IMR-90 (cell line): ENCODE data around the gene NEK8.

Source experiments
- BHLHE40 ChIP-seq: fragments of 150-350 bp; IDR thresholded peaks from 2 replicates; pipeline ENCODE4 v1.6.1; 2016; ENCODE audit warnings: mild to moderate bottlenecking, low read depth, low read length
- FOS ChIP-seq: fragments of 150-350 bp; IDR thresholded peaks from 2 replicates; pipeline ENCODE4 v1.6.1; 2016; ENCODE audit warnings: low read depth, low read length
- MAFK ChIP-seq: IDR thresholded peaks from 2 replicates; pipeline ENCODE4 v1.6.1; 2012; ENCODE audit warnings: low read depth, low read length, improper control_type of control experiment
- POLR2A ChIP-seq: IDR thresholded peaks from 2 replicates; pipeline ENCODE4 v1.6.1; 2012; ENCODE audit warnings: mild to moderate bottlenecking, low read depth, low read length
- TF ChIP-seq, protein P1 (sequence below): conservative IDR thresholded peaks from 2 replicates; pipeline ENCODE4 v1.5.1; 2012; ENCODE audit warnings: mild to moderate bottlenecking, low read depth, low read length, improper control_type of control experiment

GRCh38 chr17:28707339-28707720, 21.3 kb upstream of the NEK8 start:
- TF ChIP-seq BHLHE40 (no peak), POLR2A (no peak), MAFK (no peak), FOS (no peak)
- TF ChIP-seq, protein P1, sequence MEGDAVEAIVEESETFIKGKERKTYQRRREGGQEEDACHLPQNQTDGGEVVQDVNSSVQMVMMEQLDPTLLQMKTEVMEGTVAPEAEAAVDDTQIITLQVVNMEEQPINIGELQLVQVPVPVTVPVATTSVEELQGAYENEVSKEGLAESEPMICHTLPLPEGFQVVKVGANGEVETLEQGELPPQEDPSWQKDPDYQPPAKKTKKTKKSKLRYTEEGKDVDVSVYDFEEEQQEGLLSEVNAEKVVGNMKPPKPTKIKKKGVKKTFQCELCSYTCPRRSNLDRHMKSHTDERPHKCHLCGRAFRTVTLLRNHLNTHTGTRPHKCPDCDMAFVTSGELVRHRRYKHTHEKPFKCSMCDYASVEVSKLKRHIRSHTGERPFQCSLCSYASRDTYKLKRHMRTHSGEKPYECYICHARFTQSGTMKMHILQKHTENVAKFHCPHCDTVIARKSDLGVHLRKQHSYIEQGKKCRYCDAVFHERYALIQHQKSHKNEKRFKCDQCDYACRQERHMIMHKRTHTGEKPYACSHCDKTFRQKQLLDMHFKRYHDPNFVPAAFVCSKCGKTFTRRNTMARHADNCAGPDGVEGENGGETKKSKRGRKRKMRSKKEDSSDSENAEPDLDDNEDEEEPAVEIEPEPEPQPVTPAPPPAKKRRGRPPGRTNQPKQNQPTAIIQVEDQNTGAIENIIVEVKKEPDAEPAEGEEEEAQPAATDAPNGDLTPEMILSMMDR = no peak
